ENCODE data around the gene RENBP.
A peak's percentile ranks its signal among the peaks of the same experiment; 100 is the strongest.

The RENBP gene

DNA sequence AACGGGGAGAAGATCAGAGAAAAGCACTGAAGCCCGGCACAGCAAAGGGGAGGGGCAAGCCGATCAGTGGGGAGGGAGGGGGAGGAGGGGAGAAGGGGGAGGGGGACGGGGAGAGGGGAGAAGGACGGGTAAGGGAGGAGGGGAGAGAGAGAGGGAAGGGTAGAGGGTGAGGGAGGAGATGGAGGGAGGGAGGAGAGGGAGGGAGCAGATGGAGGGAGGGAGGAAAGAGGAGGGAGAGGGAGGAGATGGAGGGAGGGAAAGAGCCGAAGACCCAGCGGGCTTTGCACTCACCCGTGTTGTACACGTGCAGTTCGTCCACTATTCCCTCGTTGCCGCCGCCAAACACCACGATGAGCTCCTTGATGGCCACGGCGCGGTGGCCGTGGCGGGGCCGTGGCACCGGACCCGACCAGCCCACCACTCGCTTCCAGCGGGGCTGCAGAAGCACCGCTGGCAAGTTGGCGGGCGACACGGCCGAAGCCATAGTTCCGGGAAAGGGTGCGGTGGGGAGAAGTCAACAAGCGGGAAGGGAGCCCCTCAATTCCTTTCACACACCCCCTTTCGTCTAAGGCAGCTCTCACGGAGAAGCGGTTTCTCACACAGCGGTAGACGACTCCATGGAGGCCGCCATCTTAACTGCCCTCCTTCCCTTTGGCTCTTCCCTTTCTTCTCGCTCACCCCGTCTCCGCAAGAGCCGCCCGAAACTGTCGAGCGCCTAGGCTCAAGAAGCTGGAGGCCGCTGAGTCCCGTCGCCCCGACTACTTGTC is 26.1 kb upstream of the RENBP start:
- DNase-seq (ENCODE audit: low spot score), result peak; percentile 81

GRCh38 chrX:153969904-153970356 is 25.5 kb upstream of the RENBP start:
- DNase-seq (ENCODE audit: low spot score), result peak; percentile 59

GRCh38 chrX:153969125-153969903 is 24.9 kb upstream of the RENBP start:
- DNase-seq (ENCODE audit: low spot score), result no peak

DNA sequence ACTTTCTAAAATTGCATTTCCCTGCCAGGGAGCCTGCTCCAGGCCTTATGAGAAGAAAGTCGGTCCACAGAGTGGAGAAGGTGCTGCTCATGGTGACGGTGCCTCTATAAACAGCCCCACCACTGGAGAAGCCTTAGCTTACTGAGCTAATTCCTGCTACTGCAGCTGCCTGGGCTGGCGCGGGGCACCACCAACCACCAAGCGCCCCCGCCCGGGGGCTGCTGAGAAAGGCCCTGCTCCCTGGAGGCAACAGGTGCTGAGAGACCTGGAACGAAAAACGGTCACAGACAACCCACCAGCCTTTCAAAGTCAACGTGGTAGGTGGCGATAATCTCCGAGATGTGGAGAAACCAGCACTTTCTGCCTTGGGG is 24.3 kb upstream of the RENBP start:
- no peak for DNase-seq (ENCODE audit: low spot score)

DNA sequence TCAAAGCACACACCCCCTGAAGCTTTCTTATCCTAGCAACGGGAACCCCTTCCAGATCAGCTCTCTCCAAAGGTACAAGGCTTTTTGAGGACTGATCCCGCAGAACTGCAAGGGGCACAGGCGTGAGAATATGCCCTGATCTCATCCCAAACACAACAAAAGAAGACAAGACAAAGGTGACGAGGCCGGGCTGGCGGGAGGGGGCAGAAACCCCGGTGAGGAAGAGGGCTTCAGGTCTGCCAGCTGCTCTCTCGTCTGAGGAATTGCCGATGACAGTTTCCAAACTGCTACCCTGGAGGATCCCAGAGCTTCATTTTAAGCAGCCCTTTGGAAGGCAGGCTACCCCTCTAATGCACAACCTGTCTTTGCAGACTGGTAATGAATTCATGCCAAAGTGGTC is 23.8 kb upstream of the RENBP start:
- DNase-seq (ENCODE audit: low spot score), result no peak

- no peak for DNase-seq (ENCODE audit: low spot score)
These were observed 23.2 kb upstream of the RENBP start for GRCh38 chrX:153967536-153968224.

DNA sequence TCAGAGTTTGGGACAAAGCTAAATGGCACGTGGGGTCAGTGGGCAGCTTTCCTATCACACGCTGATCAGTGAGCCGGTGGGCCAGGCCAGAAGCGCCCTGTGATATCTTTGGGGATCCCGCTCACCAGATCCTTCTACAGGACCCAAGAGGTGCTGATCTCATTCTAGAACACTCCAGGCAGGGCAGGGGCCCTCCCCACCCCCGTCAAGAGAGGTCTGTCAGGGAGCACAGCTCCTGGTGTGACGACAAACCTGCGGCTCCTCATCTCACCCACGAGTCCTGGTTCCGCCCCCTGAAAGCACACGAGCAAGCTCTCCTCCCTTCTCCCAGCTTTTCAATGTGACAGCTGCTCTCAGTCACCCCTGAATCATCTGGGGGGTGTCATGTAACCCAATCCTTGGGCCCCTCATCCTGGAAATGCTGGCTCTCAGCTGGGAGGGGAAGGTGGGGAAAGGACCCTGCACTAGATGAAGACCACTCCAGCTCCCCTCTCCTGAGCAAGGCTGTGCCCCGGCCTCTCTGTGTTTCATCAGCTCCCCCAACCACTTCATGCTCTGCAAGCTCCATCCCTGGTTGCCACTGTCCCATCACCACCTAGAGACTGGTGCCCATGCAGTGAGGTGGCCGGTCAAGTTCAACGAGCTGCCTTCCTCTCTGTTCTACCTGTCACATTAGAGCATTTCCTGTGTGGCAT is 22.5 kb upstream of the RENBP start:
- DNase-seq (ENCODE audit: low spot score), result no peak

DNA sequence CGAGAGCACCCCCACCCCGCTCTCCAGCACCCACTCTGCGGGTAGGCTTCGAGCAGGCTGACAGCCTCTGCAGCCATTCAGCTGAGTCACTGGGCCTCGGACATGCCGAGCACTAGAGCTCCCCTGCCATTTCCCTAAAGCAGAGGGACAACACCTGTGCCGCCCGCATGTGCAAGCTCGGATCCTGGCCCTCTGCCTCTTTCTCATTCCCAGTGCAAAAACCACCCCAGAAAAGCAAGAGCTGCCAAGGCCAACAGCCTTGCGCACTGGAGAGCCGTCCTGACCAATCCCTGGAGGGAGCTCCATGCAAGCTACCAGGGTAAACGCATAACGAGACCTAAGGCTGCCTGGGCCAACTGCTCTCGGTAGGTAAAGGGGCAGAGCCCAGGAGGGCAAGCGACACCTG is 21.8 kb upstream of the RENBP start:
- peak; percentile 84 for DNase-seq (ENCODE audit: low spot score)

GRCh38 chrX:153965406-153965805 is 21.0 kb upstream of the RENBP start:
- DNase-seq (ENCODE audit: low spot score), result no peak

DNA sequence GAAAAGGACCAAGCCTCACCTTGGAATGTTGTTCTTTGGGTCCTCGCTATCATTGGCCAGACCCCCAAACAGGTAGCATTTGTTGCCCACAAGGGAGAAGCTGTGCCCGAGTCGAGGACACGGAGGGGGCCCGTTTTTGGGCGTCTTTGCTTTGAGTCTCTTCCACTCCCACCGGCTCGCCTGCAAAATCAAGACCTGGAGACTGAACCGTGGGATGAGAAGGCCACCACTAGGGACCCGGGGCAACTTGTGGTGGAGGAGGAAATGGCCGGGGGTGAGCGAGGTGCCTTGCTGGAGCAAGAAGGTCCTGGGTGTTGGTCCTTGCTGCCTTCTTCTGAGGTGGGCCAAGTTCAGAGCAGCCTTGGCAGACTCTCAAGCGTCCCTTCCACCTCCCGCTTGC is 19.7 kb upstream of the RENBP start:
- no peak for DNase-seq (ENCODE audit: low spot score)

GRCh38 chrX:153963546-153963945 is 19.1 kb upstream of the RENBP start:
- no peak for DNase-seq (ENCODE audit: low spot score)

- no peak for DNase-seq (ENCODE audit: low spot score)
These were observed 16.8 kb upstream of the RENBP start for GRCh38 chrX:153961292-153961691.

- no peak for DNase-seq (ENCODE audit: low spot score)
These were observed 16.3 kb upstream of the RENBP start for GRCh38 chrX:153960786-153961185.

GRCh38 chrX:153960077-153960476 is 15.6 kb upstream of the RENBP start:
- no peak for DNase-seq (ENCODE audit: low spot score)

GRCh38 chrX:153959649-153960048 is 15.2 kb upstream of the RENBP start:
- no peak for DNase-seq (ENCODE audit: low spot score)

DNA sequence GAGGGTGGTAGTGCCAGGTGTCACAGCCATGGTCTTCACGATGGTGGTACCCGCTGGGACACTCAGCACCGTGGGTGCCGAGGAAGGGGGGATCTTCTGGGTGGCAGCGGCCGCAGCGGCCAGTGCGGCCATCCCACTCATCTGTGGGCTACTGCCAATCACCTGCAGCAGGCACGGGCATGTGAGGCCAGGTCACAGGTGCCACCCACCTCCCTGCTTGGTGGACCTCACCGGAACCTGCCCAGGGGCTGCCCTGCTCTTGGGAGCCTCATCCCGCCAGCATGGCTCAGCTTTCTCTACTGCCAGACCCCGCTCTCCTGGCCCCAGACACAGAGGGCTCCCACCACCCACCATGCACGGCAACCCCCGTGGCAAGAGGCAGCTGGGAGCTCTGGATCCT is 14.2 kb upstream of the RENBP start:
- DNase-seq (ENCODE audit: low spot score), result no peak

GRCh38 chrX:153957224-153957623 is 12.8 kb upstream of the RENBP start:
- DNase-seq (ENCODE audit: low spot score), result no peak

- DNase-seq (ENCODE audit: low spot score), result no peak
These were observed 11.8 kb upstream of the RENBP start for GRCh38 chrX:153956044-153956907.

DNA sequence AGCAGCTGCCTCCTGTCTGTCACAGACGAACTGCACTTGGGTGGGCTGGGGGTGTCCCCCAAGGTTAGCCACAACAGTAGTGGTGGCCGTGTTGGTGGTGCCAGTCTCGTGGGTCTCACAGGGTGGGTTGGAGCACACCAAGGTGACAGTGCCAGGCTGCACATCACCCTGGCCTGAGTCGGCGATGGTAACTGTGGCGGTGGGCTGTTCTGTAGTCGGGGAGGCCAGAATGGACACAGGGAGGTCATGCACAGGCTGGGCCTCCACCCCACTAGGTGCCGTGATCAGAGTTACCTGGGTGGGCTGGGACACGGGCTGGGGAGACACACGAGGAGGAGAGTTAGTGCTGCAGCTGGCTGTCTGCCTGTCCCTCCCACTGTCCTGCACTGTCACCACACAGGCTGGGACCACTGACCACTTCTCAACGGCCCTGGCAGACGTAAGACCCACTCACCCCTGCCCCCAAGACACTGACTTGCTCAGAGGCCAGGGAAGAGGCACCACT is 10.8 kb upstream of the RENBP start:
- DNase-seq (ENCODE audit: low spot score), result no peak

GRCh38 chrX:153954558-153955227 is 10.2 kb upstream of the RENBP start:
- DNase-seq (ENCODE audit: low spot score), result no peak
